PC-3 (cell line): ENCODE data around the gene HECTD1. TPM values are rescaled to one million over a fixed set of nuclear protein-coding genes. Genes with fewer than 3 reads are reported as not detected.

Experiments used
- ATAC-seq: fragments of 200-7000 bp; cut with Tn5 transposase; 2 replicates; pipeline ENCODE4 v1.9.1; 2020; ENCODE audit warnings: mild to moderate bottlenecking, moderate library complexity
- BruUV-seq: library from RNA; stranded (reverse); fragments of 400-500 nt; replicated peaks from 2 replicates; lab custom pipeline; 2021; lab: Mats Ljungman, UMichigan
- CTCF ChIA-PET: fragments of 300-600 bp; sonication (Branson Sonifier 250); formaldehyde crosslinking; loops from one replicate; lab custom pipeline; 2022; ENCODE audit warnings: antibody characterized with exemption; lab: Charles Lee
- POLR2A ChIA-PET: fragments of 300-600 bp; sonication (Branson Sonifier 250); formaldehyde crosslinking; loops from one replicate; lab custom pipeline; 2022; ENCODE audit warnings: antibody characterized with exemption; ENCODE audit not compliant: unreplicated experiment; lab: Charles Lee
- DNase-seq: peaks from one replicate; pipeline ENCODE4 v3.0.0-alpha.2; 2015
- H2AFZ ChIP-seq: fragments of 300-600 bp; sonication (generic); 2 replicates; pipeline ENCODE4 v1.6.0; 2016; ENCODE audit warnings: antibody characterized with exemption, low read length
- H3F3A ChIP-seq: fragments of 300-600 bp; sonication (generic); one replicate; pipeline ENCODE4 v1.6.0; 2017; ENCODE audit warnings: antibody characterized with exemption, low read length, control low read depth, mild to moderate bottlenecking; ENCODE audit not compliant: unreplicated experiment
- H3K27ac ChIP-seq: fragments of 300-600 bp; sonication (generic); 2 replicates; pipeline ENCODE4 v1.5.1; 2016; ENCODE audit warnings: mild to moderate bottlenecking, low read length
- H3K27me3 ChIP-seq: fragments of 300-600 bp; sonication (generic); 2 replicates; pipeline ENCODE4 v1.6.1; 2016; ENCODE audit warnings: low read length, mixed read lengths
- H3K36me3 ChIP-seq: fragments of 300-600 bp; sonication (generic); 2 replicates; pipeline ENCODE4 v1.6.1; 2016; ENCODE audit warnings: low read depth, mixed run types, low read length, mixed read lengths
- H3K4me1 ChIP-seq: fragments of 300-600 bp; sonication (generic); 2 replicates; pipeline ENCODE4 v1.5.1; 2016; ENCODE audit warnings: low read length; ENCODE audit not compliant: insufficient read depth
- H3K4me2 ChIP-seq: fragments of 300-600 bp; sonication (generic); 2 replicates; pipeline ENCODE4 v1.6.0; 2016; ENCODE audit warnings: low read length
- H3K4me3 ChIP-seq: fragments of 300-600 bp; sonication (generic); 2 replicates; pipeline ENCODE4 v1.5.1; 2016; ENCODE audit warnings: mild to moderate bottlenecking, low read length, mixed read lengths
- H3K79me2 ChIP-seq: fragments of 300-600 bp; sonication (generic); 2 replicates; pipeline ENCODE4 v1.6.1; 2017; ENCODE audit warnings: low read length, mixed read lengths
- H3K9ac ChIP-seq: fragments of 300-600 bp; sonication (generic); 2 replicates; pipeline ENCODE4 v1.6.0; 2016; ENCODE audit warnings: mild to moderate bottlenecking, low read length
- H3K9me2 ChIP-seq: fragments of 300-600 bp; sonication (generic); replicated peaks from 2 replicates; pipeline ENCODE4 v1.6.1; 2016; ENCODE audit warnings: mixed run types, low read length, mixed read lengths
- H3K9me3 ChIP-seq: fragments of 300-600 bp; sonication (generic); 2 replicates; pipeline ENCODE4 v1.6.1; 2016; ENCODE audit warnings: low read length, mixed read lengths
- H4K20me1 ChIP-seq: fragments of 300-600 bp; sonication (generic); 2 replicates; pipeline ENCODE4 v1.6.1; 2016; ENCODE audit warnings: low read length, mixed read lengths
- CTCF ChIP-seq: fragments of 300-600 bp; sonication (generic); conservative IDR thresholded peaks from 2 replicates; pipeline ENCODE4 v1.5.1; 2017; ENCODE audit warnings: antibody characterized with exemption, low read depth, mild to moderate bottlenecking, low read length
- EZH2 ChIP-seq: fragments of 300-600 bp; sonication (generic); IDR thresholded peaks from one replicate; pipeline ENCODE4 v1.6.1; 2017; ENCODE audit warnings: antibody characterized with exemption, mild to moderate bottlenecking, low read length; ENCODE audit not compliant: unreplicated experiment
- EZH2phosphoT487 ChIP-seq: fragments of 300-600 bp; sonication (generic); IDR thresholded peaks from 2 replicates; pipeline ENCODE4 v1.6.1; 2018; ENCODE audit warnings: mild to moderate bottlenecking, antibody characterized with exemption, low read length, borderline replicate concordance
- intact Hi-C: fragments of 100-400 bp; cut with micrococcal nuclease; formaldehyde crosslinking; loops from 2 replicates; pipeline ENCODE4 v1.9.0; 2023
- total RNA-seq: library from RNA; depleted of rRNA; stranded (reverse); fragments of >200 nt; gene quantifications from 2 replicates; pipeline ENCODE4 v1.2.3, GENCODE V29; 2014

HECTD1 gene
- total RNA-seq, 1 experiment from 2014 or later = 152 TPM

GRCh38 chr14:31228533-31228932 lies 20.9 kb upstream of the HECTD1 start:
- Histone ChIP-seq H3K9me2 (no peaks in the 10 kb centered on the region), H2AFZ (no peak overlapping the region), H3F3A (peaks cover 7% of the 10 kb centered on the region), H3K9me3 (no peaks in the 10 kb centered on the region), H3K9ac (peak overlapping the region; percentile 29), H3K4me2 (peak overlapping the region; percentile 50), H3K4me3 (no peak overlapping the region), H3K27me3 (no peaks in the 10 kb centered on the region), H3K79me2 (no peaks in the 10 kb centered on the region), H3K36me3 (no peaks in the 10 kb centered on the region), H3K27ac (peak overlapping the region; percentile 80), H3K4me1 (peaks cover 37% of the 10 kb centered on the region), H4K20me1 (no peaks in the 10 kb centered on the region)
- ChIA-PET POLR2A (interaction anchor here (0.6 to 1.3 kb wide), 3 partner anchors 17 to 656 kb away, joined by 3 to 5 read pairs (median 3); partner anchors contain the start of gene HECTD1), CTCF (interaction anchor here (0.6 to 1.6 kb wide), 3 partner anchors 21 to 221 kb away, joined by 3 to 5 read pairs (median 5); partner anchors contain the start of gene HECTD1)
- intact Hi-C loops = loop anchor here (1.0 kb wide), 1 partner anchor 20 kb away; no protein-coding TSS in a partner anchor
- DNase-seq (peak; percentile 77), ATAC-seq (peak; percentile 39)
- TF ChIP-seq EZH2 (no peak), EZH2phosphoT487 (no peak)
- no TSS peak for BruUV-seq

- ATAC-seq = no peak
- Histone ChIP-seq H2AFZ (no peak overlapping the region), H3K79me2 (no peaks in the 10 kb centered on the region), H3K9me2 (no peaks in the 10 kb centered on the region), H3K4me3 (no peak overlapping the region), H3K36me3 (no peaks in the 10 kb centered on the region), H3F3A (peaks cover 7% of the 10 kb centered on the region), H3K4me2 (no peak overlapping the region), H3K27ac (no peak overlapping the region), H3K9me3 (no peaks in the 10 kb centered on the region), H4K20me1 (no peaks in the 10 kb centered on the region), H3K4me1 (peaks cover 19% of the 10 kb centered on the region), H3K9ac (no peak overlapping the region), H3K27me3 (no peaks in the 10 kb centered on the region)
- no peak for DNase-seq
- TF ChIP-seq EZH2phosphoT487 (no peak), CTCF (no peak), EZH2 (no peak)
- ChIA-PET POLR2A (no interaction called here), CTCF (no interaction called here)
- BruUV-seq = no TSS peak
- intact Hi-C loops = no loop called here
Observed at GRCh38 chr14:31224808-31225207, 17.2 kb upstream of the HECTD1 start.

GRCh38 chr14:31223331-31223730 lies 15.7 kb upstream of the HECTD1 start:
- POLR2A ChIA-PET = no interaction called here
- DNase-seq (no peak), ATAC-seq (no peak)
- Histone ChIP-seq H3K79me2 (no peaks in the 10 kb centered on the region), H3K4me1 (peaks cover 19% of the 10 kb centered on the region), H3K9me2 (no peaks in the 10 kb centered on the region), H3K4me3 (no peak overlapping the region), H3F3A (peaks cover 5% of the 10 kb centered on the region), H3K4me2 (no peak overlapping the region), H3K27me3 (no peaks in the 10 kb centered on the region), H3K9me3 (no peaks in the 10 kb centered on the region), H3K36me3 (no peaks in the 10 kb centered on the region), H3K27ac (no peak overlapping the region), H4K20me1 (no peaks in the 10 kb centered on the region), H3K9ac (no peak overlapping the region), H2AFZ (no peak overlapping the region)
- intact Hi-C loops = no loop called here
- no TSS peak for BruUV-seq
- CTCF ChIA-PET = no interaction called here
- TF ChIP-seq EZH2 (no peak), CTCF (no peak), EZH2phosphoT487 (no peak)
